ENCODE data around the gene EPB41L2.
"Not testable (repeated sequence)": the region's sequence is repeated elsewhere in the genome, so short reads cannot be mapped to it uniquely, and the experiment has no call there.

EPB41L2 gene

DNA sequence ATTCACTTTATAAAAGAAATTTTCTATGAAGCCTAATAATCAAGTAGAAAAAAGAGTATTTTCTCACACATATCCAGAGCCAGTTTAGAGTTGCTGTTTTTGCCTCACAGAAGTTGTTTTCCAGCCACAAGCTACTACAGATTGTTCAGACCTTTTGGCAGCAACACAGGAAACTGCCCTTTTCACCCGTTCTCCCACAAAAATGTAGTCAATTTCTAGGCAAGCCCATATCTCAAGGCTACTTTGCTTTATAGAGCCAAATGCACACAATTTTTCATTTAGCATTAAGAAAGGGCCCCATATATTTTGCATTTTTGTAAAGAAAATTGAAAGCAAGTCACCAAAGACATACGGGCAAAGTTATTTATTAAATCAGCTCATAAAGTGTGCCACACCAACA lies 49.5 kb downstream of the EPB41L2 start:
- no peak for DNase-seq (ENCODE audit: extremely low spot score)
- CTCF ChIA-PET, result interaction anchor here (1.1 kb wide), 1 partner anchor 35 kb away, joined by 3 read pairs; no protein-coding TSS in a partner anchor
- no peak for TF ChIP-seq CTCF (IDR thresholded peaks at IDR 0.05; ENCODE audit: control extremely low read depth, extremely low read depth, low read depth, missing control alignments)

DNA sequence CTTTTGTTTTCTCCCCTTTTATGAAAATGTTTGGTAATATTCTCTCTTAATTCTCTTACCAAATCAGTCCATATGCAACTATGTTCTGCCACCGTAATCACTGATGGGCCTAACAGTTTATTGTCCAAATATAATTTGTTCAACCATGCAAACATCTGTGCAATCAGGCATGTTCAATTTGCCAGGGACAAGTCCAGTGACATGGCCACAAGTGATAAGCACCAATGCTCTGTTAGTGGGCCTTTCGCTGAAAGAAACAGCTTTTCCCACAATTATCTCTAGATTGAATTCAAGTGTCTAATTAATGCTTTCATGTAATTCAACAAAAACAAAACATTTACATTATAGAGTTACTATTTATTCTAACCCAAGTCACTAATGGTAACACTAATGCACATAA lies 53.3 kb downstream of the EPB41L2 start:
- ChIA-PET CTCF (no interaction called here), POLR2A (no interaction called here)
- no peak for TF ChIP-seq CTCF (IDR thresholded peaks at IDR 0.05; ENCODE audit: control extremely low read depth, extremely low read depth, low read depth, missing control alignments)
- DNase-seq (ENCODE audit: extremely low spot score), result no peak

More for the DNA sequence above, 49.5 kb downstream of the EPB41L2 start:
- POLR2A ChIA-PET, result no interaction called here

DNA sequence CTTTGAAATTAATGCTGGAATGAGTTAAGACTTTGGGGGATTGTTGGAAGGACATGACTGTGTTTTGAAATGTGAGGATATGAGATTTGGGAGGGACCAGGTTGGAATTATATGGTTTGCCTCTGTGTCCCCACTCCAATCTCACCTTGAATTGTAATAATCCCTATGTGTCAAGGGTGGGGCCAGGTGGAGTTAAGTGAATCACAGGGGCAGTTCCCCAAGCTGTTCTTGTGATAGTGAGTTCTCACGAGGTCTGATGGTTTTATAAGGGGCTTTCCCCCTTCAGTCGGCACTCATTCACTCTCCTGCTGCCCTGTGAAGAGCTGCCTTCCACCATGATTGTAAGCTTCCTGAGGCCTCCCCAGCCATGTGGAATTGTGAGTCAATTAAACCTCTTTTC lies 54.1 kb downstream of the EPB41L2 start:
- DNase-seq (ENCODE audit: extremely low spot score); CTCF ChIA-PET; POLR2A ChIA-PET: not testable (repeated sequence)

GRCh38 chr6:131007964-131008363 lies 55.1 kb downstream of the EPB41L2 start:
- POLR2A ChIA-PET; DNase-seq (ENCODE audit: extremely low spot score): not testable (repeated sequence)
- CTCF ChIA-PET, result interaction anchor here (0.7 kb wide), 1 partner anchor 24 kb away, joined by 3 read pairs; no protein-coding TSS in a partner anchor

- TF ChIP-seq CTCF (IDR thresholded peaks at IDR 0.05; ENCODE audit: control extremely low read depth, extremely low read depth, low read depth, missing control alignments), result no peak
- no peak for DNase-seq (ENCODE audit: extremely low spot score)
- POLR2A ChIA-PET, result no interaction called here
- CTCF ChIA-PET, result no interaction called here
Measured at GRCh38 chr6:131007286-131007685, 55.8 kb downstream of the EPB41L2 start.

- TF ChIP-seq CTCF (IDR thresholded peaks at IDR 0.05; ENCODE audit: control extremely low read depth, extremely low read depth, low read depth, missing control alignments), result no peak
- ChIA-PET CTCF (no interaction called here), POLR2A (no interaction called here)
- no peak for DNase-seq (ENCODE audit: extremely low spot score)
Measured at GRCh38 chr6:131005439-131006016, 57.5 kb downstream of the EPB41L2 start.

- ChIA-PET POLR2A (no interaction called here), CTCF (no interaction called here)
- no peak for DNase-seq (ENCODE audit: extremely low spot score)
- TF ChIP-seq CTCF (IDR thresholded peaks at IDR 0.05; ENCODE audit: control extremely low read depth, extremely low read depth, low read depth, missing control alignments), result no peak
Measured at GRCh38 chr6:131004936-131005335, 58.1 kb downstream of the EPB41L2 start.

GRCh38 chr6:131004387-131004755 lies 58.7 kb downstream of the EPB41L2 start:
- no peak for TF ChIP-seq CTCF (IDR thresholded peaks at IDR 0.05; ENCODE audit: control extremely low read depth, extremely low read depth, low read depth, missing control alignments)
- ChIA-PET CTCF (interaction anchor here (0.7 to 0.8 kb wide), 2 partner anchors 32 to 109 kb away, joined by 3 read pairs; no protein-coding TSS in a partner anchor), POLR2A (no interaction called here)
- no peak for DNase-seq (ENCODE audit: extremely low spot score)

Measured in GM10248 (cell line).